ENCODE measurements around the gene RTN4RL1. TPM values are rescaled to one million over a fixed set of nuclear protein-coding genes. Genes with fewer than 3 reads are reported as not detected.
A peak's percentile ranks its signal among the peaks of the same experiment; 100 is the strongest.

The RTN4RL1 gene
- total RNA-seq, 2 donors from 2014 or later, result 18.2 to 19.6 TPM

DNA sequence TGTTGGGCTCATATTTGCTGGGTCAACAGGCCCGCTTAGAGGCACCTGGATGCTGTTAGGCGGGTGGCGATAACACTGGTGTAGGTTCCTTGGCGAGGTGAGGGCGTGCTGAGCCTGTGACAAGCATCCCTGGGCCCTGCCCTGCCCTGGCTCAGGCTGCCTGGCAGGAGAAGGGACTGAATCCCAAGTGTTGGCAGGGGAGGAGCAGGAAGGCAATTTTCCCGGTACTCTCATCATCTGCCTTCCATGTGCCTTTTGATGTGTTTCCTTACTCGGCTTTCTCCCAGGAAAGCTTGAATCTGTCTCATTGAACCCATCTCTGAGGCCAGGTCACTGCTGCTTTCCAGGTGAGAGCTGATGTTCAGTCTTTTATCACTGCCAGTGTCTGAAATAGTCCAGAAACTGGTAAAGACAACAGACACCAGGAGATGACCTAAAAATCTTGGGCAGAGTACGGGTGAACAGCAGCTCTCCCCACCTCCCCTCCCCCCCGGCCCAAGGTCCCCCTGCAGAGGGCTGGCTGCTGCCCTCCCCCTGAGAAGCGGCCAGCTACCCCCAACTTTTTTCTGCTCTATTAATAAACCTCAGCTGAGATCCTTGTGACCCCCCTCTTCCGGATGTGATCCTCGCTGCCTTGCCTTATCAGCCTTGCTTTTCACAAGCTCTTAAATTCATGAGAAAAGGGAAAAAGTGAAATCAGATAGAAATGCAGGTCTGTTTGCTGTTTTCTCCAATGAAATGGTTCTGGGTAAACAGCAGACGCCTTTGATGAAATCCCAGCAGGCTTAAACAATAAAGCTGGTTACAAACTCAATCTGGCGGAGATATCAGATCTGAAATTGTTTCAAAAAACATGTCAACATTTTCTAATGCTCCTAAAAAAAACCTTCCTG lies 29.0 kb downstream of the RTN4RL1 start:
- no peaks in the 10 kb centered on the region for H3K9me3 Mint-ChIP-seq
- H3K27me3 Mint-ChIP-seq (ENCODE audit: insufficient read depth), result peaks cover 29% of the 10 kb centered on the region
- H3K36me3 Mint-ChIP-seq (ENCODE audit: low read depth), result peaks cover 2% of the 10 kb centered on the region
- H3K27ac ChIP-seq (ENCODE audit: low read depth, low read length), result no peak overlapping the region
- H3K4me3 ChIP-seq (ENCODE audit: low read length), result peak overlapping the region; percentile 61
- H3K27ac Mint-ChIP-seq, result peak overlapping the region; percentile 31
- H3K4me1 ChIP-seq (ENCODE audit: control insufficient read depth, insufficient read depth, low read length), result peaks cover 31% of the 10 kb centered on the region
- DNase-seq, result no peak
- 70% methylated on average over 7 to 13 of the region's 14 CpGs for WGBS, 2 experiments (ENCODE audit: insufficient coverage in 1 of 2, insufficient read length in 1 of 2)
- TF ChIP-seq, protein P1, sequence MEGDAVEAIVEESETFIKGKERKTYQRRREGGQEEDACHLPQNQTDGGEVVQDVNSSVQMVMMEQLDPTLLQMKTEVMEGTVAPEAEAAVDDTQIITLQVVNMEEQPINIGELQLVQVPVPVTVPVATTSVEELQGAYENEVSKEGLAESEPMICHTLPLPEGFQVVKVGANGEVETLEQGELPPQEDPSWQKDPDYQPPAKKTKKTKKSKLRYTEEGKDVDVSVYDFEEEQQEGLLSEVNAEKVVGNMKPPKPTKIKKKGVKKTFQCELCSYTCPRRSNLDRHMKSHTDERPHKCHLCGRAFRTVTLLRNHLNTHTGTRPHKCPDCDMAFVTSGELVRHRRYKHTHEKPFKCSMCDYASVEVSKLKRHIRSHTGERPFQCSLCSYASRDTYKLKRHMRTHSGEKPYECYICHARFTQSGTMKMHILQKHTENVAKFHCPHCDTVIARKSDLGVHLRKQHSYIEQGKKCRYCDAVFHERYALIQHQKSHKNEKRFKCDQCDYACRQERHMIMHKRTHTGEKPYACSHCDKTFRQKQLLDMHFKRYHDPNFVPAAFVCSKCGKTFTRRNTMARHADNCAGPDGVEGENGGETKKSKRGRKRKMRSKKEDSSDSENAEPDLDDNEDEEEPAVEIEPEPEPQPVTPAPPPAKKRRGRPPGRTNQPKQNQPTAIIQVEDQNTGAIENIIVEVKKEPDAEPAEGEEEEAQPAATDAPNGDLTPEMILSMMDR (conservative IDR thresholded peaks at IDR 0.05), result no peak
- H3K4me3 Mint-ChIP-seq, result peak overlapping the region; percentile 10
- no peak overlapping the region for H3K9ac ChIP-seq (ENCODE audit: extremely low read depth, low read length, poor library complexity, severe bottlenecking)
- peaks cover 30% of the 10 kb centered on the region for H3K4me1 Mint-ChIP-seq
- peaks cover 7% of the 10 kb centered on the region for H3K36me3 ChIP-seq (ENCODE audit: control insufficient read depth, insufficient read depth, low read length)
- H3K27me3 ChIP-seq (ENCODE audit: control insufficient read depth, insufficient read depth, low read length, poor library complexity, severe bottlenecking), result no peaks in the 10 kb centered on the region
- no peaks in the 10 kb centered on the region for H3K9me3 ChIP-seq (ENCODE audit: control insufficient read depth, low read length)

DNA sequence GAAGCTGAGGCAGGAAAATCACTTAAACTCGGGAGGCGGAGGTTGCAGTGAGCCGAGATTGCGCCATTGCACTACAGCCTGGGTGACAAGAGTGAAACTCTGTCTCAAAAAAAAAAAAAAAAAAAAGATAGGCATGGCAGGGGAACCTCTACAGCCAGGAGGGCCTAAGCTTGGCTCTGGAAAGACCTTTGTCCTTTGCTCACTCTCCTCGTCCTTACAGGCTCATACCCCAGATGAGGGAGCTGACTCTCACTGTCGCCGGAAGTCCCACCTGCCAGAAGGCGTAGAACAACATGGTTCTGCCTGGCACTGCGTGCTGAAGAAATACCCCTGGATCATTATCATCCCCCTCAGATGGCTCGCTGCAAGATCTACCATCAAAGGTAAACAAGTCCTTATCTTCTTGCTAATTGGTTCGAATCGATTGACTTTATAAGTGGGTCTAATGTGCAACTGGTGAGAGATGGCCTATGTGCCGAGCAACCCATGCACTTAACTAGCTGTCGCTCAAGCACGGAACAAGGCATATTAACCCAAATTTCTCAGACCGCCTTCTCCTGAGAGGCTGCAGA lies 29.7 kb downstream of the RTN4RL1 start:
- DNase-seq, result no peak
- peaks cover 2% of the 10 kb centered on the region for H3K36me3 Mint-ChIP-seq (ENCODE audit: low read depth)
- no peaks in the 10 kb centered on the region for H3K9me3 Mint-ChIP-seq
- peaks cover 34% of the 10 kb centered on the region for H3K4me1 Mint-ChIP-seq
- Histone ChIP-seq H3K4me1 (ENCODE audit: control insufficient read depth, insufficient read depth, low read length) (peaks cover 31% of the 10 kb centered on the region), H3K27me3 (ENCODE audit: control insufficient read depth, insufficient read depth, low read length, poor library complexity, severe bottlenecking) (no peaks in the 10 kb centered on the region), H3K9me3 (ENCODE audit: control insufficient read depth, low read length) (no peaks in the 10 kb centered on the region), H3K27ac (ENCODE audit: low read depth, low read length) (no peak overlapping the region), H3K9ac (ENCODE audit: extremely low read depth, low read length, poor library complexity, severe bottlenecking) (no peak overlapping the region), H3K36me3 (ENCODE audit: control insufficient read depth, insufficient read depth, low read length) (peaks cover 7% of the 10 kb centered on the region), H3K4me3 (ENCODE audit: low read length) (no peak overlapping the region)
- WGBS, 2 experiments (ENCODE audit: insufficient coverage in 1 of 2, insufficient read length in 1 of 2), result 82 to 86% methylated on average over 13 to 16 of the region's 16 CpGs
- H3K4me3 Mint-ChIP-seq, result peak overlapping the region; percentile 10
- H3K27ac Mint-ChIP-seq, result peak overlapping the region; percentile 10
- TF ChIP-seq, protein P1 (conservative IDR thresholded peaks at IDR 0.05), result no peak
- H3K27me3 Mint-ChIP-seq (ENCODE audit: insufficient read depth), result peaks cover 31% of the 10 kb centered on the region

DNA sequence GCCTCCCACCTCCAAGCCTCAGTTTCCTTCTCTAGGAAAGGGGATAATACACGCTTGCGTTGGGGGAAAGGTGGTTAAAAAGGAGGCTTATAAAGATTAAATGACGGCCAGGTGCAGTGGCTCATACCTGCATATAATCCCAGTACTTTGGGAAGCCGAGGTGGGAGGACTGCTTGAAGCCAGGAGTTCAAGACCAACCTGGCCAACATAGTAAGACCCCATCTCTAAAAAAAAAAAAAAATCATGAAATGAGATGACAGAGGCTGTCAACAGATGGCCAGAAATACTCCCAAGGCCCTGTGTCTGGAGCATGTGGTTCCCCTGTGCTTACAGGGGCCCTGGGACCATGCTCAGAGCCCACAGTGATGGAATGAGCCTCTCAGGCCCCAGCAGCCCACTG lies 30.4 kb downstream of the RTN4RL1 start:
- H3K4me3 Mint-ChIP-seq, result no peak overlapping the region
- peaks cover 2% of the 10 kb centered on the region for H3K36me3 Mint-ChIP-seq (ENCODE audit: low read depth)
- H3K9me3 Mint-ChIP-seq, result no peaks in the 10 kb centered on the region
- H3K36me3 ChIP-seq (ENCODE audit: control insufficient read depth, insufficient read depth, low read length), result peaks cover 7% of the 10 kb centered on the region
- no peaks in the 10 kb centered on the region for H3K27me3 ChIP-seq (ENCODE audit: control insufficient read depth, insufficient read depth, low read length, poor library complexity, severe bottlenecking)
- no peak overlapping the region for H3K9ac ChIP-seq (ENCODE audit: extremely low read depth, low read length, poor library complexity, severe bottlenecking)
- H3K9me3 ChIP-seq (ENCODE audit: control insufficient read depth, low read length), result no peaks in the 10 kb centered on the region
- TF ChIP-seq, protein P1 (conservative IDR thresholded peaks at IDR 0.05), result no peak
- H3K4me1 Mint-ChIP-seq, result peaks cover 32% of the 10 kb centered on the region
- WGBS, 2 experiments (ENCODE audit: insufficient coverage in 1 of 2, insufficient read length in 1 of 2), result 93% methylated on average over 4 of the region's 4 CpGs; no CpG with 5 or more reads in 1 of the 2 experiments
- H3K27me3 Mint-ChIP-seq (ENCODE audit: insufficient read depth), result peaks cover 31% of the 10 kb centered on the region
- no peak overlapping the region for H3K27ac ChIP-seq (ENCODE audit: low read depth, low read length)
- no peak for DNase-seq
- H3K4me3 ChIP-seq (ENCODE audit: low read length), result no peak overlapping the region
- peaks cover 28% of the 10 kb centered on the region for H3K4me1 ChIP-seq (ENCODE audit: control insufficient read depth, insufficient read depth, low read length)
- no peak overlapping the region for H3K27ac Mint-ChIP-seq

Measured in endodermal cell (in vitro differentiated cells).